HepG2 (cell line): Measurements from ENCODE around the gene POLR3GL. TPM values are rescaled to one million over a fixed set of nuclear protein-coding genes. Genes with fewer than 3 reads are reported as not detected.
A peak's percentile ranks its signal among the peaks of the same experiment; 100 is the strongest.

Experiments
- ARID2 ChIP-seq: sonication (generic); formaldehyde crosslinking; IDR thresholded peaks from 2 replicates; pipeline ENCODE4 v1.8.1; 2022; ENCODE audit warnings: mild to moderate bottlenecking, missing genetic modification reagents, borderline replicate concordance
- E2F5 ChIP-seq: sonication (generic); formaldehyde crosslinking; conservative IDR thresholded peaks from 2 replicates; pipeline ENCODE4 v1.4.0; 2020; ENCODE audit warnings: missing genetic modification reagents
- EEA1 ChIP-seq: sonication (generic); formaldehyde crosslinking; IDR thresholded peaks from 2 replicates; pipeline ENCODE4 v1.5.1; 2020; ENCODE audit warnings: mild to moderate bottlenecking, missing genetic modification reagents, borderline replicate concordance
- ESRRA ChIP-seq: sonication (generic); formaldehyde crosslinking; IDR thresholded peaks from 2 replicates; pipeline ENCODE4 v1.5.1; 2020; ENCODE audit warnings: mild to moderate bottlenecking, low read depth, missing genetic modification reagents
- GLMP ChIP-seq: sonication (generic); formaldehyde crosslinking; IDR thresholded peaks from 2 replicates; pipeline ENCODE4 v1.9.0; 2021; ENCODE audit warnings: missing genetic modification reagents, mild to moderate bottlenecking, borderline replicate concordance
- GPBP1L1 ChIP-seq: sonication (generic); formaldehyde crosslinking; IDR thresholded peaks from 2 replicates; pipeline ENCODE4 v1.5.0; 2020; ENCODE audit warnings: mild to moderate bottlenecking, missing genetic modification reagents
- KDM1A ChIP-seq: IDR thresholded peaks from 2 replicates; pipeline ENCODE4 v1.6.1; 2016; ENCODE audit warnings: missing compliant biosample characterization
- KLF15 ChIP-seq: sonication (generic); formaldehyde crosslinking; IDR thresholded peaks from 2 replicates; pipeline ENCODE4 v1.8.1; 2023; ENCODE audit warnings: borderline replicate concordance, mild to moderate bottlenecking, inconsistent platforms, missing genetic modification reagents, mixed read lengths
- MAFK ChIP-seq, 2 experiments: IDR thresholded peaks in 1 of 2; conservative IDR thresholded peaks in 1 of 2; 2 replicates each; pipeline ENCODE4 v1.6.1; 2011; ENCODE audit warnings: improper control_type of control experiment in 2 of 2, low read length in 2 of 2
- MATR3 ChIP-seq: sonication (generic); formaldehyde crosslinking; IDR thresholded peaks from 2 replicates; pipeline ENCODE4 v1.4.0; 2020; ENCODE audit warnings: missing genetic modification reagents
- TAF1 ChIP-seq: sonication (generic); formaldehyde crosslinking; IDR thresholded peaks from 2 replicates; pipeline ENCODE4 v1.4.0; 2020; ENCODE audit warnings: missing genetic modification reagents
- ZFX ChIP-seq: sonication (generic); formaldehyde crosslinking; IDR thresholded peaks from 2 replicates; pipeline ENCODE4 v1.4.0; 2020; ENCODE audit warnings: mild to moderate bottlenecking, low read depth, missing genetic modification reagents, moderate library complexity
- ZNF253 ChIP-seq: sonication (generic); formaldehyde crosslinking; IDR thresholded peaks from 2 replicates; pipeline ENCODE4 v1.8.0; 2022; ENCODE audit warnings: mild to moderate bottlenecking, missing genetic modification reagents, borderline replicate concordance
- ZNF333 ChIP-seq: sonication (generic); formaldehyde crosslinking; IDR thresholded peaks from 2 replicates; pipeline ENCODE4 v1.4.0; 2020; ENCODE audit warnings: mild to moderate bottlenecking, missing genetic modification reagents, borderline replicate concordance
- ZNF512B ChIP-seq: sonication (generic); formaldehyde crosslinking; IDR thresholded peaks from 2 replicates; pipeline ENCODE4 v1.5.1; 2020; ENCODE audit warnings: missing genetic modification reagents, mild to moderate bottlenecking, borderline replicate concordance
- polyA plus RNA-seq, 8 experiments: library from polyadenylated mRNA; depleted of rRNA in 3 of 8; stranded (reverse) in 7 of 8; unstranded in 1 of 8; fragments of >200 nt; fragmentation: Illumina TruSeq in 4 of 8; extraction: Trizol in 4 of 8; gene quantifications; 2 replicates each; pipeline versions ENCODE4 v1.2.1 to v1.2.3, GENCODE V29; 2011 to 2016; ENCODE audit warnings: low read depth in 4 of 8, missing spikeins in 1 of 8, mixed read lengths in 1 of 8; ENCODE audit not compliant: insufficient read depth in 1 of 8
- total RNA-seq, 5 experiments: library from RNA; depleted of rRNA; stranded (reverse); fragments of >200 nt; fragmentation: Illumina TruSeq; extraction: Trizol; gene quantifications; 2 replicates each; pipeline ENCODE4 v1.2.3, GENCODE V29; 2016; ENCODE audit warnings: low read depth in 1 of 5

The POLR3GL gene
- total and polyA plus RNA-seq, 2 of the 13 experiments (the other 11 are each of a cell fraction or from before 2014, with no cell fraction given): 11.5 to 12.4 TPM

- TF ChIP-seq ZNF512B (CRISPR knock-in tag): no peak
- no peak for TF ChIP-seq ZNF253 (CRISPR knock-in tag)
- TF ChIP-seq EEA1 (CRISPR knock-in tag): no peak
- TF ChIP-seq E2F5 (CRISPR knock-in tag): no peak; the same call in 1 of the 2 replicates
- 0 out of 2 replicates have a peak, but pooled peaks have one; percentile 25 for TF ChIP-seq KLF15 (CRISPR knock-in tag)
- no peak for TF ChIP-seq ZNF333 (CRISPR knock-in tag)
- TF ChIP-seq ARID2: no peak
- no peak for TF ChIP-seq ESRRA (CRISPR knock-in tag)
- no peak for TF ChIP-seq MATR3
- no peak for TF ChIP-seq MAFK (conservative IDR thresholded peaks at IDR 0.05 in 1 of 2, IDR thresholded peaks at IDR 0.05 in 1 of 2; ENCODE audit: low read length in 2 of 2)
- no peak for TF ChIP-seq GPBP1L1 (CRISPR knock-in tag)
- TF ChIP-seq TAF1: peak; percentile 62; the same call in 1 of the 2 replicates
- no peak for TF ChIP-seq GLMP (CRISPR knock-in tag)
- TF ChIP-seq KDM1A (CRISPR knock-in tag): no peak
- peak; percentile 74 for TF ChIP-seq ZFX (CRISPR knock-in tag)
Observed at GRCh38 chr1:145957443-145958319, 6.8 kb upstream of the POLR3GL start, which contains the start of gene LIX1L (continued).
